ENCODE measurements around the gene DNLZ. TPM values are rescaled to one million over a fixed set of nuclear protein-coding genes. Genes with fewer than 3 reads are reported as not detected.
A peak's percentile ranks its signal among the peaks of the same experiment; 100 is the strongest.

The DNLZ gene
- total RNA-seq, 1 donor = 8.2 TPM

DNA sequence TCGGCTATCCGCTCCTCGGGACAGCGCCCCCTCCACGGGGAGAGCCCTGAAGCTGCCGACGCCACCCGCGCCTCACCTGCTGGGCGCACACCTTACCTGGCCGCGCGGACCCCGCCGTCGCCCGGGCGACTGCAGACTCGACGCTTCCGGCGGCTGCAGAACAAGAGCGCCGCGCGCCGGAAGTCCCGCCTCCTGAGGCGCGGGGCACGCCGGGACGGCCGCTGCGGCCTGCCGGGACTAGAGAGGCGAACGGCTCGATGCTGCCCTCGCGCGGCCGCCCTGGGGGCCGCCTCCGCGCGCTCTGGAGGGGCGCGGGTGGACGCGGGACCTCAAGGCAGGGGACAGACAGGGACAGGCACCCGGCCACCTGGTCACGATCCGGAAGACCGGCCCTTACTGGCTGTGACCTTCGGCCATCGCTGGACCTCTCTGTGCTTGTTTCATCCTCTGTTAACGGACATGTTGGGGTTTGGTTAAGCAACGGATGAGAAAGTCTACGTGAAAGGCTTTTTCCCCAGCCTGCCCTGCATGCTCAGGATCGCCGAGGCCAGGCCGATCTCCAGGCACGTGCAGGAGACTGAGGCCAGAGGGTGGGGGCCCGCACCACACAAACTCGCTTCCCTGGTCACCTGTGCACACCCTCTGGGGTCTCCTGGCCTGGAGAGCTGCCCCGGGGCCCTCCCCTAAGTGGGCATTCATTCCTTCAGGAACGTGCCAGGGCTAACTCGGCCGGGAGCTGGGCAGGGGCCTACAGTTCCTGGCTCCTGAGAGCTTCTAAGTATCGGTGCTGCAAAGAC is 36.7 kb upstream of the DNLZ start, which contains the start of gene SNAPC4:
SNAPC4 (minus strand) TSS at position 133 of the 797 bp plus-strand sequence. CDS start 1,742 bp downstream, outside the sequence.
- TF ChIP-seq, protein P1, sequence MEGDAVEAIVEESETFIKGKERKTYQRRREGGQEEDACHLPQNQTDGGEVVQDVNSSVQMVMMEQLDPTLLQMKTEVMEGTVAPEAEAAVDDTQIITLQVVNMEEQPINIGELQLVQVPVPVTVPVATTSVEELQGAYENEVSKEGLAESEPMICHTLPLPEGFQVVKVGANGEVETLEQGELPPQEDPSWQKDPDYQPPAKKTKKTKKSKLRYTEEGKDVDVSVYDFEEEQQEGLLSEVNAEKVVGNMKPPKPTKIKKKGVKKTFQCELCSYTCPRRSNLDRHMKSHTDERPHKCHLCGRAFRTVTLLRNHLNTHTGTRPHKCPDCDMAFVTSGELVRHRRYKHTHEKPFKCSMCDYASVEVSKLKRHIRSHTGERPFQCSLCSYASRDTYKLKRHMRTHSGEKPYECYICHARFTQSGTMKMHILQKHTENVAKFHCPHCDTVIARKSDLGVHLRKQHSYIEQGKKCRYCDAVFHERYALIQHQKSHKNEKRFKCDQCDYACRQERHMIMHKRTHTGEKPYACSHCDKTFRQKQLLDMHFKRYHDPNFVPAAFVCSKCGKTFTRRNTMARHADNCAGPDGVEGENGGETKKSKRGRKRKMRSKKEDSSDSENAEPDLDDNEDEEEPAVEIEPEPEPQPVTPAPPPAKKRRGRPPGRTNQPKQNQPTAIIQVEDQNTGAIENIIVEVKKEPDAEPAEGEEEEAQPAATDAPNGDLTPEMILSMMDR (IDR thresholded peaks at IDR 0.05; ENCODE audit: insufficient read depth, low read depth, low read length) = peak; percentile 75
- H3K4me3 ChIP-seq (ENCODE audit: low read depth, low read length) = peak within 1 kb of the TSS; percentile 74
- DNase-seq (ENCODE audit: low read depth) = peak; percentile 79

DNA sequence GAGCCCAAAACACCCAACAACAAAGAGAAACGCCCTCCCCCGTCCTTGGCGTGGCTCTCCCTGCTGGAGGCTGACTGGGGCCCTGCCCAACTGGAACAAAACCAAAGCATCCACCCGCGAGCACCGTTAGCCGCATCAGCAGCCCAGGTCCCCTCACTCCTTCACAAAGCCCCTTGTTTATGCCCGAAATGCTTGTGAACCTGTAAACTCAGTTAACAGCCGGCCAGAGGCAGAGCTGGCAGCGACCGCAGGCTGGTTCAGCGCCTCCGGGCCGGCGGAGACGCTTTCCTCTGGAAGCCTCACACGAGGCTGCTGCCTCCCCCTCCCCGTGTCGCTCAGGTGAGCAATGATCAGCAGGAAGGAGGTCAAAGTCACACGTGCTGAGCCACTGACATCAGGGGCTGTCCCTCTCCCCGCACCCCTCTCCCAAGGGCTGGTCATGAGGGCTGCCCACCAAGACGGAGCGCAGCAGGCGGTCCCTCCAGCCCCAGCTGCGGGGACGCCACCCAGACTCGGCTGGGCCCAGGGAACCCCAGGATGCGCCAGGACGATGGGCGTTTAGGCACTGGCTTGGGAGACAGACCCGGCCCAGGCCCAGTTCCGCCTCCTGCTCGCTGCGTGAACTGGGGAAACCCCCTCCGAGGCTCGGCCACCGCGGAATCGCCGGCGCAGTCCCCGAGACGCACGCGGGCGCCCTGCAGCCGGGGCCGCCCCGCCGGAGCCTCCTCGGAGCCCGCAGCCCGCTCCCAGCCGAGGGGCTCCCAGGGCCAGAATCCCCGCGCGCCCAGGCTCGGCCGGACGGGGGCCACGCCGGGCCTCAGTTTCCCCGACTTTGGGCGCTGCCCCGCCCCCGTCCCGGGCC is 35.9 kb upstream of the DNLZ start:
- peak; percentile 10 for DNase-seq (ENCODE audit: low read depth)
- H3K4me3 ChIP-seq (ENCODE audit: low read depth, low read length) = peak overlapping the region; percentile 74
- TF ChIP-seq, protein P1 (IDR thresholded peaks at IDR 0.05; ENCODE audit: insufficient read depth, low read depth, low read length) = no peak

DNA sequence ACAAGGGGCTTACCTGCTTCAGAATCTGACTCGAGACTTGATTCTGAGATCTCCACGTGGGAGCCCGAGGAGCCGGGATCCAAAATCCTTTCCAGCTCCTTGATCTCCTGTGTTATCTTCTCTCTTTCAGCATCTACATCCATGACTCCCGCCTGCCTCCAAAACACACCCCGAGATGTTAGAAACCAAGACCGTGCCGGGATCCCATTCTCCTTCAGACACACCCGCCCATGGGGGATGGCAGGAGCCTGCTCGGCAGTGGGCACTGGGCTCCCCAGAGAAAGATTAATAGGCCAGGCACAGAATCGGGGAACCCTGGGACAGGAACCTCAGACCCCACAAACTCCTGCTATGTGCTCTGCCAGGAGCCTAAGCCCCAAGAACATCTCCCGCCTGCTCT is 34.7 kb upstream of the DNLZ start:
- TF ChIP-seq, protein P1 (IDR thresholded peaks at IDR 0.05; ENCODE audit: insufficient read depth, low read depth, low read length) = no peak
- no peak overlapping the region for H3K4me3 ChIP-seq (ENCODE audit: low read depth, low read length)
- DNase-seq (ENCODE audit: low read depth) = no peak

DNA sequence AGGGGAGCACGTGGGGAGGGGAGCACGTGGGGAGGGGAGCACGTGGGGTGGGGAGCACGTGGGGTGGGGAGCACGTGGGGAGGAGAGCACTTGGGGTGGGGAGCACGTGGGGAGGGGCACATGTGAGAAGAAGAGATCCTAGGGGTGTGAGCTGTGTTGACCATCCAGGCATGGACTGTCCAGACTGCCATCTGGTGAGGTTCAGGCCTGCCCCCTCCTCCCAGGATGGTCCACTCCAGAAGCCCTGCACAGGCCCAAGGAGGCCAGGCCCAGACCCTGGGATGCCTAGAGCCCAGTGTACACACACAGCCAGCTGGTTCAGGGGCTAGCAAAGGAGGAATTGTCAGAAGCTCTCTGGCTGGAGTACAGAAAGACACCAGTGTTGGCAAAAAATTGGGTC is 34.1 kb upstream of the DNLZ start:
- TF ChIP-seq, protein P1 (IDR thresholded peaks at IDR 0.05; ENCODE audit: insufficient read depth, low read depth, low read length) = no peak
- no peak for DNase-seq (ENCODE audit: low read depth)
- H3K4me3 ChIP-seq (ENCODE audit: low read depth, low read length) = no peak overlapping the region

DNA sequence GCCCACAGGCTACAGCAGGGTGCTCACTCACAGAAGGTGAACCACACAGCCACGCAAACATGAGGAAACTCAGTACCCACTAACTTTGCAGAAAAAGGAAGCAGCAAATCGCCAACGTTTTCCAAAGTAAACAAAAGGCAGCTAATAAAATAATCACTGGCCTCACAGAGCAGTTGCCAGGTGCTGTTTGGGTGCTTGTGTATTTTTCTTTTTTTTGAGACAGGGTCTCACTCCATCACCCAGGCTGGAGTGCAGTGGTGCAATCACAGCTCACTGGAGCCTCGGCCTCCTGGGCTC is 32.6 kb upstream of the DNLZ start:
- TF ChIP-seq, protein P1 (IDR thresholded peaks at IDR 0.05; ENCODE audit: insufficient read depth, low read depth, low read length) = no peak
- no peak overlapping the region for H3K4me3 ChIP-seq (ENCODE audit: low read depth, low read length)
- no peak for DNase-seq (ENCODE audit: low read depth)

DNA sequence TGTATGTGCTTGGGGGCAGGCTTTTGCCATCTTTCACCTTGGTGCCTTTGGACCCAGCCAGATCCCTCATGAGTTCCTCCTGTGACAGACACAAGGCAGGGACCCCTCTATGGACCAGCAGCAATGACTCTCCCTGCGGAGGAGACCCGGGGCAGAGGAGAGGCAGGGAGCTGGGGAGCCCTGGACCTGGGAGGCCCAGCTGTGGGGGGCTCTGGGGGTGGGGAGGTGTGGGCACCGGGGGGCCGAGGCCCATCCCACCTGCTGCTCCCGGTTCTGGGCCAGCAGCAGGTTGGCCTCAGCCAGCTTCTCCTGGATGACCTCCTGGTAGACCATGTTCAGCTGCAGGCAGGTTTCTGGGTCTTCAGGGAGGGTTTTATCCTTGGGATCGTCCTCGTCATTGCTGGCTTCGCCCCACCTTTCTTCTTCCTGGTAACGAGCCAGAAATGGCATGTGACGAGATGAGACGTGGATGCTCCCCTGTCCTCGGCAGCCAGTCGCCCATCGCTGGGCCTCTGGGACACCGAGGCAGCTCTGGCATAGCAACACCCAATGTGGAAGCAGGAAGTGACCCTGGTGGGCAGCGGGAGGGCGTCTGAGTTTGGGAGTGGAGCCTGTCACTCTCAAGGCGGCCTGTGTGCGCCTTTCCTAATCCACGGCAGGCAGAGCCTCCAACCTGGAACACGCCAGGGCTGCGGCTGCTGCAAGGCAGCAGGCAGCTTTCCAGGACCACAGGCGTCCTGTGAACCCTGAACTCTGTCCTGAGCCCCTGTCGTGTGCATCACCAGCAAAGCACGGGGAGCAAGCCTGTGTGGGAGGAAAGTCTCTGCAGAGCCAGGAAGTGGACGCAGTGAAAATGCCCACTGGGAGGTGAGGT is 32.0 kb upstream of the DNLZ start:
- no peak for DNase-seq (ENCODE audit: low read depth)
- TF ChIP-seq, protein P1 (IDR thresholded peaks at IDR 0.05; ENCODE audit: insufficient read depth, low read depth, low read length) = no peak
- H3K4me3 ChIP-seq (ENCODE audit: low read depth, low read length) = no peak overlapping the region

Measured in fibroblast of villous mesenchyme (primary cell).